Activated effector memory CD4-positive, alpha-beta T cell treated with anti-CD3 and anti-CD28 coated beads, Interleukin-2, amount 50 U/mL, for 16 hours (primary cell): ENCODE data around the gene MEIS2.

Source experiments
- DNase-seq: peaks from one replicate; pipeline ENCODE4 v3.0.0-alpha.2; 2020

MEIS2 gene

DNA sequence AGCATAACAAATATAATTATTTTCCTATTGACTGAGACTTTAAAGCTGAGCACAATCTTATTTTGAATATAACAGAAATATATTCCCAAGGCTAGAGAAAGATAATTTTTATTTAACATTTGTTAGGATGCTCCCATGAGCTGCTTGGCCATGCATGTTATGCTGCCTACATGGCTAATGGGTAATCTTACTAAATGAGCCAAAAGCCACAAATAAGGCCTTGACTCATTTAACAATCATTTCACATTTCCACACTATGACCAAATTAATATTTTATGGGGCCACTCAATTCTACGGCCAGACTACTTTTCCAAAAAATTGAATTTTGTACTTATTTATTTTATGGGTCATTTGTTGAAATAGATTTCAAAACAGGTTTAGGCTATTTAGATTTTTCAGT is 141.7 kb downstream of the MEIS2 start:
- DNase-seq: no peak

GRCh38 chr15:36954486-36954885 is 145.9 kb downstream of the MEIS2 start:
- no peak for DNase-seq

GRCh38 chr15:36953346-36953745 is 147.0 kb downstream of the MEIS2 start:
- no peak for DNase-seq

DNA sequence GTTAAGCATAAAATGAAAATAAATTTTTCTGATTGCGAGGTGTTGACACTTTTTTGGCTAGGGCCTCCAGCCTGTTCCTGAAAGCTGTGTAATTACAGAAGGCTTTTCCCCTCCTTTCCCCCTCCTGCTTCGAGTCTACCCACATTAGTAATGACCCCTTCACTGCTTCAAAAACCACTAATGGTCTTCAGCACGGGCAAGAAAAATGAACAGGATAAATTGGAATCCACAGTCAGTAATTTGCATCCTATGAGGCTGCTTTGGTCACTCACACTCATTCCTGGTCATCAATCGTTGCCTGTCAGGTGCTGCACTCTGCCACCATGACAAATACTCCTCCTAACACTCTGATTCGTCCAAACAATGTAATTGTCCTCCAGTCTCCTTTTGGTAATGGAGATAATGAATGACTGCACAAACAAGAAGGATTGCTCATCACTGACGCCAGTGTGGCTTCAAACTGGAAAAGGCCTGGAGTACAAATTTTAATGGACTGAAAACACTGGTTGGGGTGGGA is 148.6 kb downstream of the MEIS2 start:
- no peak for DNase-seq

DNA sequence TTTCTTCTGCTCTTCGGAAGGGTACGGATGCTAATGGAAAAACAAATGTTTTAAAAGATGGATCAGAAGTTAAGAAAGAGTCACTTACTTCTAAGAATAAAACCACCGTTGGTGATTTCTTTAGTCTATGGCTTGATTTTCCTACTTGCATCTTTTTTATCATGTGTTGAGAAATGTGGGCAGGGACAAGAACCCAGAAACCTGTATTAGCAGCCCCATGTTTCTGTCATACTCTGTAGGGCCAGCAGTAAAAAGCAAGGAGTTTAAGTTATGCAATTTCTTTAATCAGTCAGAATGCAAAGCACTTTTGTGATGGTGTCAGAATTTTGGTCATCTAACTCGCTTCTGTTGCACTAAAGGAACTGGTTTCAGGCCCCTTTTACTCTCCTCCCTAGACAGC is 150.0 kb downstream of the MEIS2 start:
- no peak for DNase-seq

DNA sequence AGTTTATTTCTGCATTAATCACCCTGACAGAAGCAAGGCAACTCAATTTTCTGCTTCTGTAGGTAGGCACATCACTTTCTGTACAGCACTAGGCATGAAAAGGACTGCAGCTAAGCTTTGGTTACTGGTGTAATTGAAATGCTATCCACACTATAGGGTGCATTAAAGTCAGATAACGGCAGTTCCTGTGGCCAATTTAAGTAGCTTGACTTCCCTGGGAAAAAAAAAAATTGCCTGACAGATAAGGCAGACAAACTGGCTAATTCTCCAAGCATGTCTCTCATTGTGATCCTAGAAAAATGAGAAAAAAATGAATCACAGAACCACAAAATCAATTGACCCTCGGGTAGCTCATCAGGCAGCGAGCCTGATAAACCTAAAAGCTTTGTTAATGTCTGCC is 151.4 kb downstream of the MEIS2 start:
- no peak for DNase-seq

DNA sequence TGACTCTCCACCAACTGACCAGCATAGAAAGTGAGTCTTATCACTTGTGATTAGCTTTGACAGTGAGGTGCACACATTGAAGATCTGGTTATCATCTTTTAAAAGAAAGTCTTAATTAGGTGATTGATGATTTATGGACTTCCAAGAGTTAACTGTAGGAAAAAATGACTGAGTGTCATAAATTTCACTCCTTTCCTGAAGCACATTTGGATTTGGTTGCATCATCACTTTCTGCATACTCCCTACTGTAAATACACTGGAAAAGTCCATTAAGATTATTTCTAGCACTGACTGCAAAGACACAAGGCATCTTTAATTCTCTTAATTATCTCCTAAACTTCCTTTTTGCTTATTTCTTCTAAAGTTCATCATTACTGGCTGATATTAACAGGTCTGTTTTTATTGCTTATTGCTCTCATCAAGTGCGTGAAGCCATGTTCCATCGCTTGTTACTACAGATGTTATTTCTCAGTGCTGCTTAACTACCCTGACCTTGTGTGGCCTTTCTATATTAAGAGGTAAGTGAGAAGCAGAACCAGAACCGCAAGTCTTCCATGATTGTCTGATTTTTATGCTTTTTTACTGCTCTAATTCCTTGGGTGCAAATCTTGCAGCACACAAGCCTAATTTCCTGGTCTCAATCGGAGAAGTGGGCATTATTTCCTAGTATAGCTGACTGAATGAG is 153.2 kb downstream of the MEIS2 start:
- no peak for DNase-seq

GRCh38 chr15:36944442-36944841 is 155.9 kb downstream of the MEIS2 start:
- no peak for DNase-seq

- DNase-seq: no peak
Measured at GRCh38 chr15:36943508-36944361, 156.6 kb downstream of the MEIS2 start.

DNA sequence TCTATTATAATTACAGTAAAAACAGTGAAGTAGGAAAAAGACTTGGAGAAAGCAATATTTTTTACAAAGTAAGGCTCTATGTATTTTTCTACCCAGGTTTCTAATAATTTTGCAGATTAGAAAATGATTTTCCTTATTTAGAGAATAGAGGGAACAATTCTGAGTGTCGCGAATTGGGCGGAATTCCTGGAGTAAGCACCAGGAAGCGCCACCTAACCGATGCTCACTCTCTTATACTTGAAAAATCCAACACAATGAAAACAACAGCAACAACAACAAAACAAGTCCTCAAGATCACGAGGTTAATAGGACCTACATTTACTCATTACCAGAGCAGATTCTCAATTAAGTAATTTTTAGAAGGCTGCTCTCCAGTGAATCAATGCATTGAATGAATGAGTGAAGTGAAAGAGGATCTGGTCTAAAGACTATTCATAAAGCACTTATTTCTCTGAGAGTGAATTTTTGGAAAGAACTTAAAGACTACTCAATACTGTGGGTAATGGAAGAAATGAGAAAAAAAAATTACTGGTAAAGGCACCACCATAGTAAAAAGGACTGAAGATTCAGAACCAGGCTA is 158.0 kb downstream of the MEIS2 start:
- no peak for DNase-seq

DNA sequence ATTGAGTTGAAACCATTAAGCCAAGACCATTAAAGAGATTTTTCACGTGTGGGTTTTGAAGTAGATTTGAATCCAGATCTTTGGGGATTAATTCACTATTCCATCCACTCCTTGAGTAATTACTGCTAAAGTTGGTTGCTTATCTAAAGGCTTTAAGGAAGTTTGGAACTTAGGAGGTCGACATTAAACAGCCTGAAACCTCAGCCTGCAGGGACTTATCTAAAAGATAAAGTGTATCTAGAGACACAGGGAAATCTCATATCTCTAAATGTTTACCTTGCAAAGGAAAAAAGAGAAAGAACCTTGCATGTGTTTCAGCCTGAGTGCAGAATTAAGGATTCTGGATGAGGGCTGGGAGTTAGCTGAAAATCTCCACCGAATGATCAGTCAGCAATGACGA is 158.6 kb downstream of the MEIS2 start:
- DNase-seq: no peak

GRCh38 chr15:36940636-36941260 is 159.6 kb downstream of the MEIS2 start:
- DNase-seq: no peak

GRCh38 chr15:36940219-36940618 is 160.1 kb downstream of the MEIS2 start:
- DNase-seq: no peak

DNA sequence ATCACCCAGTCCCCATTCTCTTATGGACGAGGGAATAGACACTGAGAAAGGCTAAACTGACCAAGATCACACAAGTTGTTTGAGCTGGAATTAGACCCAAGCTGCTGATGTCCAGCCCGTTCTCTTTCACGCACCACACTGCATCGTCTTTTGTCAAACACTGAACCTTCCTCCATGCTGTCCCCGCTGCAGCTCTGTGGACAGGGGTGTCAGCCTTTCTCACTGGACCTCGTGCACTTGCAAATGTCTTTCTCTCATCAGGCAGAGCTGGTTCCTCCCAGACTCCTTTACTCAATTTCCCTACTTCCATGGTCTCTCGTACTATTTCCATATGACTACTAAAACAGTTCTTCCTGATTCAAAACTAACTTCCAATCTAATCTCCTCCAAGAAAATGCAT is 161.6 kb downstream of the MEIS2 start:
- no peak for DNase-seq

DNA sequence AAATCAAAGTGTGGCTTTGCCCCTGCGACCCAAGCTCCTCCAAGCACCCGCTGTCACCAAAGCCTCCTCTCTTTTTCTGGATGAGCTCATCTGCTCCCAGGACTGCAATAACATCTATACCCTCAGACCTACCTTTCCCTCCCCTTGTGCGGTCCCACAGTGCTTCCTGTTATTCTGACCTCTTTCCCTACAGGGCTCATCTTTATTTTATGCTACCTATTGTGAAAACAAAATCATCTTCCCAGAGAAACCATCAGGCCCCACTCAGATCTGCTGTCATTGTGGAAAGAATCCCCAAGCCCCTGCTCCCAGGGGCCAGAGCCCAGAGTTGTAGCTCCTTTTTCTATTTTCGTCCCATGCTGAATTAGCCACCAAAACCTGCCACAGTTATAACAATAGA is 162.2 kb downstream of the MEIS2 start:
- DNase-seq: no peak

- DNase-seq: no peak
Measured at GRCh38 chr15:36936613-36937012, 163.7 kb downstream of the MEIS2 start.

- no peak for DNase-seq
Measured at GRCh38 chr15:36933255-36933990, 166.9 kb downstream of the MEIS2 start.

- DNase-seq: no peak
Measured at GRCh38 chr15:36932070-36932469, 168.3 kb downstream of the MEIS2 start.

- DNase-seq: no peak
Measured at GRCh38 chr15:36931434-36931833, 168.9 kb downstream of the MEIS2 start.

- DNase-seq: no peak
Measured at GRCh38 chr15:36926427-36926825, 173.9 kb downstream of the MEIS2 start.

DNA sequence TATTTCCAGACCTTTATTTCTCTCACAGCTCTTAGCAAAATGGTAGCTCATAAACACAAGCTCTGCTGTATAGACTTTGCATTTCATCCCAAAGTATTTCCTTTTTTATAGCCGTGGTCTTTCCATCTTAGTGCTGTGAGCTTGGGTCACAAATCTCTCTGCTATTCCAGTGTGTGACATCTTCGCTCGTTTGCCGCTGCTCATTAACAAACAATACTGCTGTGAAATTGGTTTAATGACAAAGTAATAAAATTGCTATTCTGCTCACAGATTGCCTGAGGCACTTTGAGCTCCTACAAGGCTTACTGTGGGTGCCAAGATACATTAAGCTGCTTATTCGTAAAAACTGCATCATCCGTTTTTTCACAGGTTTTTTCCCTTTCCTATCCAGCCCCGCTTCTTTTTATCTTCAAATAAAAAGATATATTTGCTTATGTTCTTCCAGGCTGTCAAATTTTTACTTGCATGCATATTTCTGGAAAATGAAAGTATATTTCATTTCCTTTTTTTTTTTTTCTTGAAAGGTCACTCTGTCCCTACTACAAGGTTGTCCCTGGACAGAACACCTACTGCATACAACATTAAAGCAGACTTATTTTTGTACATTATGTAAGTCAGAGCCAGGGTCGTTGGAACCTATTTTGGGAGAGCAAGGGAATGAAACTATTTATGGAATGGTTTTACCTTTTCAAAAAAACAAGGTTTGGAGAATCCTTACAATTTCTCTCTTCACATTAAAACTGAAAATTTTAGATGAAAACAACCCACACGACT is 174.5 kb downstream of the MEIS2 start:
- no peak for DNase-seq

- DNase-seq: no peak
Measured at GRCh38 chr15:36925049-36925448, 175.3 kb downstream of the MEIS2 start.
